ENCODE data around the gene CTDSPL. TPM values are rescaled to one million over a fixed set of nuclear protein-coding genes. Genes with fewer than 3 reads are reported as not detected.

CTDSPL gene
- total and polyA plus RNA-seq, 2 of the 13 experiments (the other 11 are each of a cell fraction or from before 2014, with no cell fraction given) = 26.1 to 142 TPM

GRCh38 chr3:37909067-37909911 is 47.6 kb downstream of the CTDSPL start (continued):
- TF ChIP-seq, protein P1, sequence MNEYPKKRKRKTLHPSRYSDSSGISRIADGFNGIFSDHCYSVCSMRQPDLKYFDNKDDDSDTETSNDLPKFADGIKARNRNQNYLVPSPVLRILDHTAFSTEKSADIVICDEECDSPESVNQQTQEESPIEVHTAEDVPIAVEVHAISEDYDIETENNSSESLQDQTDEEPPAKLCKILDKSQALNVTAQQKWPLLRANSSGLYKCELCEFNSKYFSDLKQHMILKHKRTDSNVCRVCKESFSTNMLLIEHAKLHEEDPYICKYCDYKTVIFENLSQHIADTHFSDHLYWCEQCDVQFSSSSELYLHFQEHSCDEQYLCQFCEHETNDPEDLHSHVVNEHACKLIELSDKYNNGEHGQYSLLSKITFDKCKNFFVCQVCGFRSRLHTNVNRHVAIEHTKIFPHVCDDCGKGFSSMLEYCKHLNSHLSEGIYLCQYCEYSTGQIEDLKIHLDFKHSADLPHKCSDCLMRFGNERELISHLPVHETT (CRISPR knock-in tag; conservative IDR thresholded peaks at IDR 0.05) = no peak
- TF ChIP-seq NFIC (IDR thresholded peaks at IDR 0.05; ENCODE audit: low read length) = peak; percentile 8; the same call in 1 of the 2 replicates
- TF ChIP-seq ZSCAN29 (CRISPR knock-in tag; conservative IDR thresholded peaks at IDR 0.05) = no peak
- peak; percentile 50 for TF ChIP-seq MAX (IDR thresholded peaks at IDR 0.05)
- no peak for TF ChIP-seq HOXA5 (CRISPR knock-in tag; IDR thresholded peaks at IDR 0.05)
- 0 out of 2 replicates have a peak, but pooled peaks have one; percentile 43 for TF ChIP-seq MXD4 (CRISPR knock-in tag; IDR thresholded peaks at IDR 0.05)
- peak; percentile 62; the same call in 1 of the 2 replicates for TF ChIP-seq TARDBP (CRISPR knock-in tag; IDR thresholded peaks at IDR 0.05)
- TF ChIP-seq, protein P2, sequence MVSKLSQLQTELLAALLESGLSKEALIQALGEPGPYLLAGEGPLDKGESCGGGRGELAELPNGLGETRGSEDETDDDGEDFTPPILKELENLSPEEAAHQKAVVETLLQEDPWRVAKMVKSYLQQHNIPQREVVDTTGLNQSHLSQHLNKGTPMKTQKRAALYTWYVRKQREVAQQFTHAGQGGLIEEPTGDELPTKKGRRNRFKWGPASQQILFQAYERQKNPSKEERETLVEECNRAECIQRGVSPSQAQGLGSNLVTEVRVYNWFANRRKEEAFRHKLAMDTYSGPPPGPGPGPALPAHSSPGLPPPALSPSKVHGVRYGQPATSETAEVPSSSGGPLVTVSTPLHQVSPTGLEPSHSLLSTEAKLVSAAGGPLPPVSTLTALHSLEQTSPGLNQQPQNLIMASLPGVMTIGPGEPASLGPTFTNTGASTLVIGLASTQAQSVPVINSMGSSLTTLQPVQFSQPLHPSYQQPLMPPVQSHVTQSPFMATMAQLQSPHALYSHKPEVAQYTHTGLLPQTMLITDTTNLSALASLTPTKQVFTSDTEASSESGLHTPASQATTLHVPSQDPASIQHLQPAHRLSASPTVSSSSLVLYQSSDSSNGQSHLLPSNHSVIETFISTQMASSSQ (IDR thresholded peaks at IDR 0.05; ENCODE audit: low read depth) = peak; percentile 47; the same call in 1 of the 2 replicates
- TF ChIP-seq, protein P2 (CRISPR knock-in tag; IDR thresholded peaks at IDR 0.05; ENCODE audit: borderline replicate concordance) = peak; percentile 7; the same call in 1 of the 2 replicates
- TF ChIP-seq ZNF17 (CRISPR knock-in tag; IDR thresholded peaks at IDR 0.05) = no peak
- TF ChIP-seq JUN (CRISPR knock-in tag; IDR thresholded peaks at IDR 0.05) = no peak
- peak; percentile 29; the same call in 1 of the 2 replicates for TF ChIP-seq NR2F6 (IDR thresholded peaks at IDR 0.05)
- peak; percentile 71 for TF ChIP-seq NR2F6 (CRISPR knock-in tag; IDR thresholded peaks at IDR 0.05)
- TF ChIP-seq ELF3 (CRISPR knock-in tag; IDR thresholded peaks at IDR 0.05) = peak; percentile 96
- no peak for TF ChIP-seq ZNF674 (CRISPR knock-in tag; IDR thresholded peaks at IDR 0.05; ENCODE audit: low read depth)
- TF ChIP-seq POGZ (CRISPR knock-in tag; IDR thresholded peaks at IDR 0.05) = peak; percentile 88
- TF ChIP-seq KLF15 (CRISPR knock-in tag; IDR thresholded peaks at IDR 0.05; ENCODE audit: borderline replicate concordance) = no peak
- TF ChIP-seq MED8 (CRISPR knock-in tag; IDR thresholded peaks at IDR 0.05; ENCODE audit: insufficient replicate concordance) = no peak
- TF ChIP-seq KDM6A (CRISPR knock-in tag; IDR thresholded peaks at IDR 0.05; ENCODE audit: low read depth) = 0 out of 2 replicates have a peak, but pooled peaks have one; percentile 46
- peak; percentile 43; the same call in 1 of the 2 replicates for TF ChIP-seq HIC2 (CRISPR knock-in tag; IDR thresholded peaks at IDR 0.05; ENCODE audit: low read depth)
- peak; percentile 34 for TF ChIP-seq CTCF (CRISPR knock-in tag; IDR thresholded peaks at IDR 0.05)

Measured in HepG2 (cell line).